RPMI8226 (cell line): ENCODE data around the gene TTLL10.

Experiments used
- DNase-seq: peaks from one replicate; pipeline ENCODE4 v3.0.0-alpha.2; 2015

The TTLL10 gene, protein sequence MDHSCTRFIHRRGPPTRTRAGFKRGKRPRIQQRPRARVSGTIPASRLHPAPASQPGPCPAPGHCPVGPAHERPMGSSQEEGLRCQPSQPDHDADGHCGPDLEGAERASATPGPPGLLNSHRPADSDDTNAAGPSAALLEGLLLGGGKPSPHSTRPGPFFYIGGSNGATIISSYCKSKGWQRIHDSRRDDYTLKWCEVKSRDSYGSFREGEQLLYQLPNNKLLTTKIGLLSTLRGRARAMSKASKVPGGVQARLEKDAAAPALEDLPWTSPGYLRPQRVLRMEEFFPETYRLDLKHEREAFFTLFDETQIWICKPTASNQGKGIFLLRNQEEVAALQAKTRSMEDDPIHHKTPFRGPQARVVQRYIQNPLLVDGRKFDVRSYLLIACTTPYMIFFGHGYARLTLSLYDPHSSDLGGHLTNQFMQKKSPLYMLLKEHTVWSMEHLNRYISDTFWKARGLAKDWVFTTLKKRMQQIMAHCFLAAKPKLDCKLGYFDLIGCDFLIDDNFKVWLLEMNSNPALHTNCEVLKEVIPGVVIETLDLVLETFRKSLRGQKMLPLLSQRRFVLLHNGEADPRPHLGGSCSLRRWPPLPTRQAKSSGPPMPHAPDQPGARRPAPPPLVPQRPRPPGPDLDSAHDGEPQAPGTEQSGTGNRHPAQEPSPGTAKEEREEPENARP

DNA sequence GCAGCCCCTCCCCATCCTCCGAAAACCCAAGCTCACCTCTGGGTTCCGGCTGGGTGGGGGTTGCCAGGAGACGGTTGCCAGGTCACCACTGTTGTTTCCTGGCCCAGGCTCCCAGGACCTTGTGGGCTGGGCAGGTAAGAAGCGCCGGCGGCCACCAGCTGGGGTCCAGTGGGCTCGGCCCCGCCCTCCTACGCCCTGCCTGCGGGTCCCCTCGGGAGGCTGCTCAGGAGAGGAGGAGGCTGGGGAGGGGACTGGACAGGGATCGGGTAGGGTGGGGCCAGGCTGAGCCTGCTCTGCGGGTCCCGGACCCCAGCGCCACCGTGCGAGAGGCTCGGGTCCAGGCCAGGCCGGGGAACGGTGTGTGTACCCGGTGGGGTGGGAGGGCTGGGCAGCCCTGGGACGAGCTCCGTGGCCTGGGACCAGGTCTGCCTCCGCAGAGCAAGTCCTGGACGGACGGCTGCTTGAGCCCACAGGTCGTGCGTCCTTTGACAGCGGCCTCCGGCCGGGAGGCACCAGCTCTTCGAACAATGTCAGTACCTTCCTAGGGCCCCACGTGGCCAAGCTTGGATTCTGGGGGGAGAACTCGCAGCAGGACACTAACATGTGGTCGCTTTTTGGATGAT is at the start of gene TTLL10:
Gene TTLL10, plus strand, starts transcription at position 88 of the 623 bp plus-strand sequence. CDS start 5,336 bp downstream, outside the sequence.
- DNase-seq: peak; percentile 46

DNA sequence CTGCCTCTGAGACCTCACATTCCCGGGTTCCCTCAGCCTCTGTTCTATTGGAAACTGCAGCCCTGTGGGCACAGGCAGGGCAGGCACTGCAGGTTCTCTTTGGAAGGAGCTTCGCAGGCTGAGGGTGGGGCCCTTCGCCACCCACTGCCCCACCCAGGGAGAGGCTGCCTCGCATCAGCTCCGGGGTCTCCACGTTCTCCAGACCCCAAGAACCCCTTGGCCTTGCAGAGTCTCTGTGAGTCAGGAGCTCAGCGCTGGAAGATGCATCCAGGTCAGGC is 49.2 kb upstream of the TTLL10 start:
- DNase-seq: no peak

- no peak for DNase-seq
Observed at GRCh38 chr1:1124786-1125642, 48.7 kb upstream of the TTLL10 start.

- no peak for DNase-seq
Observed at GRCh38 chr1:1125945-1126344, 47.7 kb upstream of the TTLL10 start.

GRCh38 chr1:1127551-1128451 is 45.9 kb upstream of the TTLL10 start:
- no peak for DNase-seq

DNA sequence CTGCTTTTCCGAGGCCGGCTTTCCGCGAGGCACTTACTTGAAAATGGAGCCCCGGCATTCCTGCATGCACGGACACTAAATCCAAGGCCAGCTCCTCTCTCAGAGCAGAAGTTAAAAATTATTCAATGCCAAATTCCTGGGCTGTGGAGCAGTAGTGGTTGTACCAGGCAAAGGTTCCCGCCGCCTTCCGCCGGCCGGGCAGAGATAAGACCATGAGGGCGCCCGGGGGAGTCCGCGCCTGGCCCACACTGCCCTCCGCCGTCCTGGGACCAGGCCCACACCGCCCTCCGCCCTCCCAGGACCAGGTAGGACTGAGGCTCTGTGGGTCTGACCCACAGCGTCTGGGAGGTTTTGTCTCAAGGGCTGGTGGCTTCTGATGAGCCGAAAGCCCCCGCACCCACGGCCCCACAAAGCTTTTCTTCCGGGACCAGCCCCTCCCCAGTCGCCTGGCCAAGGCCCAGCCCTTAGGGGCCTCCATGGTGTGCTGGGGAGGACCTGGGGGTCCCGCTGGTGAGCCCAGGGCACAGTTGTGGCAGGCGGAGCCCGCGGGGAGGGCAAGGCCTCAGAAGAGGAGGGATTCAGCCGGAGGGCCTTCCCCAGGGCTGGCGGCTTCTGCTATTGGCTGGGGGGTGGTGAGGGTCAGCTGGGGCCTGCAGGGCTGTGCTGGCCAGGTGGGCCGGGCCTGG is 45.1 kb upstream of the TTLL10 start:
- no peak for DNase-seq

GRCh38 chr1:1129381-1129821 is 44.3 kb upstream of the TTLL10 start:
- DNase-seq: no peak

DNA sequence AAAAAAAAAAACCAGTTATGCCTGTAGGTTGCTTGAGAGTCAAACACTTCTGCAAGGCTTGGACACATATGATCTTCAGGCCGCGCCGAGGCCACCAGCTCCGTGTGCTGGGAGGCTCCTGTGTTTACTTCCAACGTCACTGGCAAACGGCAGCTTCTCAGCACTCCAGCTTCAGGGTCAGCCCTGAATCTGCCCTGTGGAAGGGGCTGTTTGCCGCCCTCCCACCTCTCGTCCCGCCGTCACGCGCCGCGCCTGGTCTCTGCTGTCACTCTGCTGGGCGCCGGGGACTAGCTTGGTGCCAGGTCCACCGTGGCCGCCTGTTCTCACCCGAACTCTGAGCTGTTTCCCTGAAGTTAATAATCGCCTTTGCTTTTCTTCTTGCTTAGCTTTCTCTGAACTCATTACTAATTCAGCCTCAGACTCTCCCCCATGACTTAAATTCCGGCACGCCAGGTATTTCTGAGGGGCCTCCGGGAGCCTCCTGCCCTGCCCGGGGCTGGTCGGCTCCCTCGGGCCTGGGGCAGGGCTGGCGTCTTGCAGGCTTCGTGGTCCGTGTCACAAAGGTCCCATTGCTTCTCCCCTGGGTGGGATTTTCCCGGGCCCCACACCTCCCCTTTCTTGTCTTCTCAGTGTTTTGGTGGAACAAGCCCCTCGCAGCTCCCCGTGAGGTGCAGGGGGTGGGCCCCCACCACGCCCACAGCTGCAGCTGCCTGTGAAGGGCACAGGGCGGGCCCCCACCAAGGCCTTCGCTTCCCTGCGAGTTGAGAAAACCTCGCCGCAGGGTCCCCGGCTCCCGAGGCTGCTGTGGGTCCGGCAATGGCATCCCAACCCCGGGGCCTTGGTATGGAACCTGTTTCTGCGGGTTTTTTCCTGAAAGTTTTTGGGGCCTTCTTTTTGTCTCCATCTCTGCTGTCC is 43.2 kb upstream of the TTLL10 start:
- DNase-seq: no peak

DNA sequence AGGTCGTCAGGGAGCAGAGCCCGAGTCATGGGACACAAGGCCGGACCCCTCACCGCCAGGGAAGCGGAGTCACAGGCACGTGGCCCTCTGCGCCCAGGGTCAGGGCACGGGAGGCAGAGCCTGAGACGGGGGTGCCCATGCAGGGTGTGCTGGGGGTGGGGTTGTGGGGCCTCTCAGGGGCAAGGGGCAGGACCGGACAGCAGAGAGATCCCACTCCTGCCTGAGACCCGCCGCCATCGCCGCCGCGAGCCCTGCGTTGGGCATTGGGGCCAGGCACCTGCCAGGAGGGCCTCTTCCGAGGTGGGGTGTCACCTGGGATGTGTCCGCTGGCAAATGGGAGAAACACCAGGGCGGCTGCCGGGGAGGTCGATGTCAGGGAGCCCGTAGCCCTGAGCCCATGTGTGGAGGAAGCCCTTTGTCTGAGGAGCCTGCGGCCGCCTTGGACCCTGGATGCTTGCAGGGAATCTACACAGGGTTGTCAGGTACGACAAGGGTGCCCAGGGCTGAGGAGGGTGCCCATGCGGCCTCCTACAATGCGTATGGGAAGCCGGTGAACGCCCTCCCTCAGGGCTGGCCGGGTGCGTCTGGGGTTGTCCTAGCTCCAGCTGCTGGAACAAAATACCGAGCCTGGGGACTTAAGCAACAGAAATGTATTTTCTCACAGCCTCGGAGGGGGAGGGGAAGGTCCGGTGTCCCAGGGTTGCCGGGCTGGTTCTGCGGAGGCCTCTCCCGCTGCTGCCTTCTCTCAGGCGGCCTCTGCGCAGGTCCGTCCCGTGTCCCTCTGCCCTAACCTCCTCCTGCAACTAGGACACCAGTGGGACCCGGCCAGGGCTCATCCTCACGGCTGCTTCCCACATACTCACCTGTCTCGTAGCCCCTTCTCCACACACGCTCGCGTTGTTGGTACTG is 41.4 kb upstream of the TTLL10 start:
- DNase-seq: no peak

DNA sequence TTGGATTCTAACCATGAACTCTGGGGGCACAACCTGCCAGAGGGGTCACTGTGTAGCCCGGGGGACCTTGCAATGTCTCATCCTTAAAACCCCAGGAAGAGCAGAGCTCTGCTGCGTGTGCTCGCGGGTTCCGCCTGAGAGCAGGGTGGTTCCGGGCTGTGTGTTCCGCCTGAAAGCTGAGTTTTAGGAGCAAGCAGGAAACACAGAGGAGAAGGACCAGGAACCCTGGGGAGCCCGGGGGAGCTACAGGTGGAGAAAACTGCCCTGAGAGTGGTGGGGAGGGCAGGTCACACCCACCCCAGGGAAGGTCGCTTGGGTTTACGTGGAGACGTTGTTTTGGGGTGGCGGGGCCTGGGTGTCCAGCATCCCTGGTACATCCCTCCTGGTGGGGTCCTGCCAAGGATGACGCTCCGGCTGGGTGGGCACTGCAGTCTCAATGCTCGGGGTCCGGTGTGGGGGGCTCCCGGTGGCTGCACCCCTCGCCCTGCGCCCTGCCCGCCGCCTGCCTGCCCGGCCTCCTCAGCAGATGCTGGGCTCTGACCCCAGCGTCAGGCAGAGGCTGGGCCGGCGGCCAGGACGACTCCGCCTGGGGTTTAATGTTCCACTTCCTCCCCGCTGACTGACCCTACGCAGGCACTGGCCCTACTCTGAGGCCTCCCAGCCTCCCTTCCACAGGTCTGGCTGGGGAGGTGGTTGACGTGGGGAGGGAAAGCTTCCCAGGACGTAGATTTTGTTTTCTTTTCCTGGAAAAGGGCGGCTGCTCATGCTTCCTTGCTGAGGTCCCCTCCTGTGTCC is 40.5 kb upstream of the TTLL10 start:
- no peak for DNase-seq

DNA sequence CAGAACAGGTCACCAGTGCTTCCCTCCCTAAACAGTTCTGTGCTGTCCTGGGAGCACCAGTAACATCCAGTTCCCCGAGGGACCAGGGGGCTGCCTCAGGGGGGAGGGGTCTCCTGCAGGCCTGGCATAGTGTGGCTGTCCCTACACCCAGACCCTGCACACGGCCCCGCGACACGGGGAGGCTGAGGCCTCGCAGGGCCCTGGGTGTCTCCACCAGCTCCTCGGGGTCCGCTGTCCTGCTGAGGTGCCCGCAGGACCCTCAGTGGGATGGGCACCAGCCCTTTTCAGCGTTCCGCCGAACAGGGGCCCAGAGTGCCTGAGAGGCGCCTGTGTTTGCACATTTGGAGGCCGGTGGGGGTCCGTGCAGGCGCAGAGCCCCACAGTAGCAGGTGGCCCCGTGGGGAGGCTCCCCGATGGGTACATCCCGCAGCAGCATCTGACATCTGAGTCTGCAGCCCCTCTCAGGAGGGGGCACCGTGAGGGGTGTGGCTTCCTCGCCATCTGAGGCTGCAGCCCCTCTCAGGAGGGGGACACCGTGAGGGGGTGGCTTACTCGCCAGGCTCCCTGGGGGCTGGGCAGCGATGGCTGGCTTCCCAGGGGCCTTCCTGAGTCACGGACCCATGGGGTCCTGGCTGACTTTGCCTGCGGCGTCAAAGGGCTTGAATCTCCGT is 39.2 kb upstream of the TTLL10 start:
- no peak for DNase-seq

- no peak for DNase-seq
Observed at GRCh38 chr1:1135339-1136136, 38.1 kb upstream of the TTLL10 start.

- peak; percentile 92 for DNase-seq
Observed at GRCh38 chr1:1136547-1137230, 37.0 kb upstream of the TTLL10 start.

- peak; percentile 91 for DNase-seq
Observed at GRCh38 chr1:1137256-1138045, 36.2 kb upstream of the TTLL10 start.

GRCh38 chr1:1140673-1141072 is 33.0 kb upstream of the TTLL10 start:
- DNase-seq: no peak
